ENCODE data around the gene PDZD2. TPM values are rescaled to one million over a fixed set of nuclear protein-coding genes. Genes with fewer than 3 reads are reported as not detected.
A peak's percentile ranks its signal among the peaks of the same experiment; 100 is the strongest.

Gene PDZD2
- total RNA-seq, 5 donors from 2014 or later (not counting 1 experiment from before 2014, with no cell fraction given), result 0.66 to 2.2 (median 1.2) TPM

DNA sequence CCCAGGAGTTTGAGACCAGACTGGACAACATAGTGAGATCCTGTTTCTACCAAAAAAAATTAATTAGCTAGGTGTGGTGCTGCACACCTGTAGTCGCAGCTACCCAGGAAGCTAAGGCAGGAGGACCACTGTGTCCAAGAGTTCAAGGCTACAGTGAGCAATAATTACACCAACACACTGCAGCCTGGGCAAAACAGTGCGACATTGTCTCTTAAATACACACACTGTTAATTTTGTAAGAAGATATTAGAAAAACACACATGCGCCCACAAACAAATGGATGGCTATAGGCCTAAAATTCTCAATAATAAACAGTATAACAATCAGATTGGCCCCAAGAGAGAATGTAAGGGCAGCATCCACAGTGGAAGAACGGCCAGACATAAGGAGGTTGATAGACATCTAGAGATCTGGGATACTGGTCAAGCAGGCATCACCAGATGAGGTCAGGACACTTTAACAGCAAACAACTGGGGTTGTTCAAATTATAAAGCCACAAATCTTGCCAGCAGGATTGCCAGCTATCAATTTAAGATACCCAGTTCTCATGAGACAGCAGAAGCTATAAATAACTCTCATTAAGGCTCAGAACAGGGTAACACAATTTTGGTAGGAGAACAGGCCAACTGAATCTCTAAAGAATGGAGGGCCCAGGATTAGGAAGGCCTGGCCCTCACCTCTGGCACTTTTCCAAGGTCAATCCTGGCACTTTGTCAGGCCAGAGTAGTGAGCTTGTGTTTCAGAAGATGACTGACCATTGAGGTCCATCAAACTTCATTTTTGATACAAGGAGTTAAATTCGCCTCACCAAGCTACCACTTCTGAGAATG is 505.7 kb downstream of the PDZD2 start:
- Histone ChIP-seq H3K27ac (ENCODE audit: low read length) (no peak overlapping the region), H3K27me3 (replicated peaks in 1 of 2; ENCODE audit: control insufficient read depth in 2 of 2, extremely low read depth in 1 of 2, insufficient read depth in 2 of 2, low read length in 1 of 2) (no peaks in the 10 kb centered on the region), H3K4me3 (ENCODE audit: control insufficient read depth in 1 of 2, extremely low read depth in 1 of 2, low read length in 1 of 2) (no peak overlapping the region), H3K9me3 (no peaks in the 10 kb centered on the region), H3K36me3 (ENCODE audit: control insufficient read depth in 2 of 2, extremely low read depth in 1 of 2, insufficient read depth in 1 of 2, low read length in 1 of 2) (peaks cover 0 to 3% of the 10 kb centered on the region in 2 donors), H3K4me1 (ENCODE audit: control insufficient read depth in 1 of 2, extremely low read depth in 1 of 2, insufficient read depth in 2 of 2, low read length in 2 of 2) (peaks cover 0 to 3% of the 10 kb centered on the region in 2 experiments)
- Mint-ChIP-seq H3K27ac (peak overlapping the region in 1 of 2 donors; percentile 19), H3K27me3 (no peaks in the 10 kb centered on the region), H3K4me3 (no peak overlapping the region), H3K9me3 (no peaks in the 10 kb centered on the region), H3K36me3 (peaks cover 20% of the 10 kb centered on the region), H3K4me1 (peaks cover 57 to 68% (median 61%) of the 10 kb centered on the region in 3 donors)
- POLR2A ChIA-PET, result interaction anchor here (0.5 to 0.6 kb wide), 2 partner anchors 25 to 28 kb away, joined by 3 to 5 read pairs; no protein-coding TSS in a partner anchor
- DNase-seq (no peak), ATAC-seq (replicated peaks in 1 of 4) (no peak)
- CTCF ChIA-PET, result interaction anchor here in 1 of 2 donors (0.5 kb wide), 1 partner anchor 11 kb away, joined by 8 read pairs; no protein-coding TSS in a partner anchor
- WGBS (ENCODE audit: insufficient coverage), result no CpG with 5 or more reads among the region's 5 CpGs

DNA sequence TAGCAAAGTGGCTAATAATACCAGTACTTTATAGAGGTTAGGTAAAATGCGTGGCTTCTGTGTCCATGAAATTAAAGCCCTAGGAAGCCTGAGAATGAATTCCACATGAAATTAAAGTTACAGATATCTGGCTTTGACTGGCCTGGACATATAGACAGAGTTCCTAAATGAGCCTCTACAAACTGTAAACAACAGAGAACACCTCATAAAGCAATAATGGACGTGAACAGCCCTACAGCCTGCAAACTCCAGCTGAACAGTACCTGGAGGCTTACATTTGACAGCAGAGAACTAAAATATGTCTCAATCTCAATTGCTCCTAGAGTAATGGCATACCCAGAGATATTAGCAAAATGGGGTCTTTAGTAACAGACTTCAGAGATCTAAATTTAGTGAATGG is 506.4 kb downstream of the PDZD2 start:
- H3K4me1 ChIP-seq (ENCODE audit: control insufficient read depth in 1 of 2, extremely low read depth in 1 of 2, insufficient read depth in 2 of 2, low read length in 2 of 2), result peaks cover 0 to 3% of the 10 kb centered on the region in 2 experiments
- ATAC-seq (replicated peaks in 1 of 4), result no peak
- no peak overlapping the region for H3K4me3 Mint-ChIP-seq
- H3K27ac Mint-ChIP-seq, result no peak overlapping the region
- no CpG with 5 or more reads among the region's 2 CpGs for WGBS (ENCODE audit: insufficient coverage)
- H3K4me1 Mint-ChIP-seq, result peaks cover 58 to 66% (median 59%) of the 10 kb centered on the region in 3 donors
- H3K27me3 Mint-ChIP-seq, result no peaks in the 10 kb centered on the region
- peaks cover 0 to 3% of the 10 kb centered on the region in 2 donors for H3K36me3 ChIP-seq (ENCODE audit: control insufficient read depth in 2 of 2, extremely low read depth in 1 of 2, insufficient read depth in 1 of 2, low read length in 1 of 2)
- H3K36me3 Mint-ChIP-seq, result peaks cover 17% of the 10 kb centered on the region
- no peaks in the 10 kb centered on the region for H3K27me3 ChIP-seq (replicated peaks in 1 of 2; ENCODE audit: control insufficient read depth in 2 of 2, extremely low read depth in 1 of 2, insufficient read depth in 2 of 2, low read length in 1 of 2)
- CTCF ChIA-PET, result interaction anchor here in 1 of 2 donors (0.5 kb wide), 1 partner anchor 11 kb away, joined by 8 read pairs; no protein-coding TSS in a partner anchor
- no peaks in the 10 kb centered on the region for H3K9me3 ChIP-seq
- H3K4me3 ChIP-seq (ENCODE audit: control insufficient read depth in 1 of 2, extremely low read depth in 1 of 2, low read length in 1 of 2), result no peak overlapping the region
- POLR2A ChIA-PET, result interaction anchor here in 1 of 2 donors (0.5 kb wide), 1 partner anchor 20 kb away, joined by 6 read pairs; no protein-coding TSS in a partner anchor
- H3K27ac ChIP-seq (ENCODE audit: low read length), result no peak overlapping the region
- H3K9me3 Mint-ChIP-seq, result no peaks in the 10 kb centered on the region
- no peak for DNase-seq

DNA sequence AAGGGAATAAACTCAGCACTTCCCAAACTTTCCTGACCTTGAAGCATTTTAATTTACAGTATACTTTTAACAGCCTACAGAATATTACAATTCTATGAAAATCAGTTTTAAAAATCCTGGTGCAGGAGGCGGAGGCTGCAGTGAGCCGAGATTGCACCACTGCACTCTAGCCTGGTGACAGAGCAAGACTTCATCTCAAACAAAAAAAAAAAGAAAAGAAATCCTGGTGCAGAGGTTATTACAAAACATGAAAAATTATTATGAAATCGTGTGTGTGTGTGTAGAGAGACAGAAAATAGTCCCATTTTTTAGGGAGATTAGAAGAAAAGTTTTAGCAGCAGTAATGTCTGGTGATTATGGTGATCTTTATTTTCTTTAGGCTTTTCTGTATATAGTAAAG is 508.3 kb downstream of the PDZD2 start:
- Histone ChIP-seq H3K9me3 (no peaks in the 10 kb centered on the region), H3K27me3 (replicated peaks in 1 of 2; ENCODE audit: control insufficient read depth in 2 of 2, extremely low read depth in 1 of 2, insufficient read depth in 2 of 2, low read length in 1 of 2) (no peaks in the 10 kb centered on the region), H3K4me3 (ENCODE audit: control insufficient read depth in 1 of 2, extremely low read depth in 1 of 2, low read length in 1 of 2) (no peak overlapping the region), H3K27ac (ENCODE audit: low read length) (no peak overlapping the region), H3K4me1 (ENCODE audit: control insufficient read depth in 1 of 2, extremely low read depth in 1 of 2, insufficient read depth in 2 of 2, low read length in 2 of 2) (peaks cover 0 to 9% of the 10 kb centered on the region in 2 experiments), H3K36me3 (ENCODE audit: control insufficient read depth in 2 of 2, extremely low read depth in 1 of 2, insufficient read depth in 1 of 2, low read length in 1 of 2) (peaks cover 0 to 3% of the 10 kb centered on the region in 2 donors)
- H3K27ac Mint-ChIP-seq, result no peak overlapping the region
- ChIA-PET CTCF (no interaction called here), POLR2A (interaction anchor here in 1 of 2 donors (0.6 kb wide), 1 partner anchor 201 kb away, joined by 3 read pairs; no protein-coding TSS in a partner anchor)
- H3K4me3 Mint-ChIP-seq, result no peak overlapping the region
- DNase-seq, result no peak
- peaks cover 18% of the 10 kb centered on the region for H3K36me3 Mint-ChIP-seq
- no peaks in the 10 kb centered on the region for H3K9me3 Mint-ChIP-seq
- WGBS (ENCODE audit: insufficient coverage), result no CpG with 5 or more reads among the region's 3 CpGs
- no peak for ATAC-seq (replicated peaks in 1 of 4)
- peaks cover 59 to 68% (median 64%) of the 10 kb centered on the region in 3 donors for H3K4me1 Mint-ChIP-seq
- H3K27me3 Mint-ChIP-seq, result no peaks in the 10 kb centered on the region

DNA sequence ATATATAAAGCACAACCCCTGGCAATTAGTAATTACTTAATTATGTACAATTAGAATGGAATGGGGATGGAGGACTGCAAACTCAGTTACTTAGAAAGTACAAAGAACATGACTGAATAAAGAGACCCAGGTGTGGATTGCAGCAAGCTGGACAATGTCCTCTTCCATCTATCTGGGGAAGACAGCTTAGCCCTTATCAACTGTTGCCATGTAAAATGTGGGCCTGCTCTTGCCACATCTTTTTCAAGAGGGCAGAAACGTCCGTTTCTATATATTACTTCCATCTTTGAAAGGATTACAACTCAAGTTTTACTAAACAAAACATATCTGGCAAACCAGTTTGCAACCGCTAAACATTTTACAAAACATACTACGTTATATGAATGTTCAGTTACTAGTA is 509.0 kb downstream of the PDZD2 start:
- ChIA-PET CTCF (no interaction called here), POLR2A (interaction anchor here in 1 of 2 donors (0.7 kb wide), 1 partner anchor 26 kb away, joined by 3 read pairs; no protein-coding TSS in a partner anchor)
- Histone ChIP-seq H3K9me3 (no peaks in the 10 kb centered on the region), H3K4me1 (ENCODE audit: control insufficient read depth in 1 of 2, extremely low read depth in 1 of 2, insufficient read depth in 2 of 2, low read length in 2 of 2) (peaks cover 0 to 9% of the 10 kb centered on the region in 2 experiments), H3K27ac (ENCODE audit: low read length) (no peak overlapping the region), H3K36me3 (ENCODE audit: control insufficient read depth in 2 of 2, extremely low read depth in 1 of 2, insufficient read depth in 1 of 2, low read length in 1 of 2) (peaks cover 0 to 3% of the 10 kb centered on the region in 2 donors), H3K27me3 (replicated peaks in 1 of 2; ENCODE audit: control insufficient read depth in 2 of 2, extremely low read depth in 1 of 2, insufficient read depth in 2 of 2, low read length in 1 of 2) (no peaks in the 10 kb centered on the region), H3K4me3 (ENCODE audit: control insufficient read depth in 1 of 2, extremely low read depth in 1 of 2, low read length in 1 of 2) (no peak overlapping the region)
- no CpG with 5 or more reads among the region's 4 CpGs for WGBS (ENCODE audit: insufficient coverage)
- H3K36me3 Mint-ChIP-seq, result peaks cover 17% of the 10 kb centered on the region
- no peaks in the 10 kb centered on the region for H3K9me3 Mint-ChIP-seq
- H3K4me3 Mint-ChIP-seq, result no peak overlapping the region
- DNase-seq, result no peak
- no peak for ATAC-seq (replicated peaks in 1 of 4)
- no peaks in the 10 kb centered on the region for H3K27me3 Mint-ChIP-seq
- H3K27ac Mint-ChIP-seq, result no peak overlapping the region
- H3K4me1 Mint-ChIP-seq, result peaks cover 64 to 73% (median 69%) of the 10 kb centered on the region in 3 donors

DNA sequence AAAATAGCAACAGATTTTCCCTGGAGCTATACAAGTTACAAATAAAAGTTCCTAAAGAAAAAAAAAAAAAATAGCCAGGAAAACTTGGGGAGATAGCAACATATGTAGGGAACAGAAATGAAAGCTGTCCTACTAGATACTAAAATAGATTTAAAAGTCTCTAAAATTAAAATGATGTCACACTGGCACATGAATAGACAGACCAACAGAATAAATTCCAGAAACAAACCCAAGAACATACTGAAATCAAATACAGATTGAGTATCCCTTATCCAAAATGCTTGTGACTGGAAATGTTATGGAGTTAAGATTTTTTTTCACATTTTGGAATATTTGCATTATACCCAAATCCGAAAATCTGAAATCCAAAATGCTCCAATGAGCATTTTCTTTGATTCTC is 511.4 kb downstream of the PDZD2 start:
- POLR2A ChIA-PET, result interaction anchor here (0.5 to 1.1 kb wide), 5 partner anchors 9 to 557 kb away, joined by 3 to 5 read pairs (median 4); partner anchors contain the start of gene GOLPH3 (in 1 of the 2)
- H3K27ac ChIP-seq (ENCODE audit: low read length), result no peak overlapping the region
- no peaks in the 10 kb centered on the region for H3K9me3 Mint-ChIP-seq
- DNase-seq (no peak), ATAC-seq (replicated peaks in 1 of 4) (no peak)
- H3K27me3 ChIP-seq (replicated peaks in 1 of 2; ENCODE audit: control insufficient read depth in 2 of 2, extremely low read depth in 1 of 2, insufficient read depth in 2 of 2, low read length in 1 of 2), result no peaks in the 10 kb centered on the region
- H3K9me3 ChIP-seq, result no peaks in the 10 kb centered on the region
- H3K27me3 Mint-ChIP-seq, result no peaks in the 10 kb centered on the region
- WGBS (ENCODE audit: insufficient coverage), result no CpG with 5 or more reads among the region's 1 CpG
- peaks cover 0 to 15% of the 10 kb centered on the region in 2 experiments for H3K4me1 ChIP-seq (ENCODE audit: control insufficient read depth in 1 of 2, extremely low read depth in 1 of 2, insufficient read depth in 2 of 2, low read length in 2 of 2)
- H3K36me3 ChIP-seq (ENCODE audit: control insufficient read depth in 2 of 2, extremely low read depth in 1 of 2, insufficient read depth in 1 of 2, low read length in 1 of 2), result no peaks in the 10 kb centered on the region
- H3K36me3 Mint-ChIP-seq, result peaks cover 16% of the 10 kb centered on the region
- no peak overlapping the region for H3K27ac Mint-ChIP-seq
- H3K4me1 Mint-ChIP-seq, result peaks cover 74 to 81% (median 76%) of the 10 kb centered on the region in 3 donors
- no peak overlapping the region for H3K4me3 ChIP-seq (ENCODE audit: control insufficient read depth in 1 of 2, extremely low read depth in 1 of 2, low read length in 1 of 2)
- H3K4me3 Mint-ChIP-seq, result no peak overlapping the region
- CTCF ChIA-PET, result interaction anchor here in 1 of 2 donors (0.6 kb wide), 1 partner anchor 15 kb away, joined by 3 read pairs; no protein-coding TSS in a partner anchor

DNA sequence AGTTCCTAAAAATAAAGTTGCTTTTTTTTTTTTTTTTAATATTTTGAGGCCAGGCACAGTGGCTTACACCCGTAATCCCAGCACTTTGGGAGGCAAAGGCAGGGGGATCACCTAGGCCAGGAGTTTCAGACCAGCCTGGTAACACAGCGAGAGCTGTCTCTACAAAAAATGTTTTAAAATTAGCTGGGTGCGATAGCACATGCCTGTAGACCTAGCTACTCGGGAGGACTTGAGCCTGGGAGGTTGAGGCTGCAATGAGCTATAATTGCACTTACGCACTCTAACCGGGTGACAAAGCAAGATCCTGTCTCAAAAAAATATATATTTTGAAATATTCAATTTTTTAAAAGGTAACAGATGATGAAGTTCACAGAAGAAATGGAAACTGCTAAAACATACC is 512.3 kb downstream of the PDZD2 start:
- no peak overlapping the region for H3K4me3 ChIP-seq (ENCODE audit: control insufficient read depth in 1 of 2, extremely low read depth in 1 of 2, low read length in 1 of 2)
- no peaks in the 10 kb centered on the region for H3K36me3 ChIP-seq (ENCODE audit: control insufficient read depth in 2 of 2, extremely low read depth in 1 of 2, insufficient read depth in 1 of 2, low read length in 1 of 2)
- H3K27me3 ChIP-seq (replicated peaks in 1 of 2; ENCODE audit: control insufficient read depth in 2 of 2, extremely low read depth in 1 of 2, insufficient read depth in 2 of 2, low read length in 1 of 2), result no peaks in the 10 kb centered on the region
- ChIA-PET POLR2A (interaction anchor here (0.7 to 1.1 kb wide), 4 partner anchors 10 to 558 kb away, joined by 3 to 6 read pairs (median 4); no protein-coding TSS in a partner anchor), CTCF (interaction anchor here (0.7 to 1.1 kb wide), 4 partner anchors 21 to 1289 kb away, joined by 3 to 6 read pairs (median 4); no protein-coding TSS in a partner anchor)
- peaks cover 16% of the 10 kb centered on the region for H3K36me3 Mint-ChIP-seq
- ATAC-seq (replicated peaks in 1 of 4) (no peak), DNase-seq (no peak)
- peaks cover 0 to 15% of the 10 kb centered on the region in 2 experiments for H3K4me1 ChIP-seq (ENCODE audit: control insufficient read depth in 1 of 2, extremely low read depth in 1 of 2, insufficient read depth in 2 of 2, low read length in 2 of 2)
- no peak overlapping the region for H3K4me3 Mint-ChIP-seq
- no peaks in the 10 kb centered on the region for H3K9me3 Mint-ChIP-seq
- WGBS (ENCODE audit: insufficient coverage), result 100% methylated on average over 2 of the region's 6 CpGs
- H3K9me3 ChIP-seq, result no peaks in the 10 kb centered on the region
- no peaks in the 10 kb centered on the region for H3K27me3 Mint-ChIP-seq
- H3K27ac ChIP-seq (ENCODE audit: low read length), result no peak overlapping the region
- peaks cover 72 to 75% (median 73%) of the 10 kb centered on the region in 3 donors for H3K4me1 Mint-ChIP-seq
- H3K27ac Mint-ChIP-seq, result no peak overlapping the region

Data from T-cell (primary cell).